Activated T-cell treated with anti-CD3 and anti-CD28 coated beads for 48 hours (primary cell): ENCODE data around the gene SLC40A1.
A peak's percentile ranks its signal among the peaks of the same experiment; 100 is the strongest.

Experiments used
- DNase-seq: peaks from one replicate; pipeline ENCODE4 v3.0.0-alpha.2; 2020; ENCODE audit warnings: low read depth

Gene SLC40A1

DNA sequence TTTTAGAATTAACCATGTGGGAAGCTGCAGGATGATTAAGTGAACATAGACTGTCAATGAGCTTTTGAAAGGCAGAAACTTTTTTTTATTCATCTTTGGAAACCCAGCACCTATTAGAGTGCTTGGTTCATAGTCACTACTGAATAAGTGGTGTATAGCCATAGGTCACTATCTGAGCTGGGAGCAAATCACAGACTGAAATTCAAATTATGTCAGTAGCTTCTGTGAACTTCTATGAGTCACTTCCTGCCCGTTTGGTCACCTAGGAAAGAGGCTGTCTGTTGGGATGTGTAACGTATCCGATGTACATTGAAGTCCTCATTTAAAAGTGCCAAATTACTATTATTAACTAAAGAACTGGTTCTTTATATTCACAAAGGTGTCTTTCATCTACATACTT lies 20.5 kb upstream of the SLC40A1 start:
- no peak for DNase-seq

DNA sequence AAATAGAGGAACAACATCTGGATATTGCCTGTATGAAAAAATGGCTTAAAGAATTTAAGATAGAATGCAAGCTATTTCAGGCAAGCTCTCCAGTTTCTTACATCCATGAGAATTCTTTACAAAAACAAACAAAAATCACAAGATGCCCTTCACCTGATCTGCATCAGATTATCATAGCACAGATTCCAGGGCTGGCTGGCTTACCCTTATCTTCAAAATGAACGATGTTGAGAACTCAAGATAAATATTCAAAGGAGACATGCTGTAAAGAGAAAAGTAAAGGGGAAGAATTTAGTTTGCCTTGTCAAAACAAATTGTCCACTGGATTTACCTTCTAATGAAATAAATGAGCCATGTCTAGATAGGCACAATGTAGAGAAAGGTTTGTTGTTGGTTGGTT lies 18.7 kb upstream of the SLC40A1 start:
- no peak for DNase-seq

DNA sequence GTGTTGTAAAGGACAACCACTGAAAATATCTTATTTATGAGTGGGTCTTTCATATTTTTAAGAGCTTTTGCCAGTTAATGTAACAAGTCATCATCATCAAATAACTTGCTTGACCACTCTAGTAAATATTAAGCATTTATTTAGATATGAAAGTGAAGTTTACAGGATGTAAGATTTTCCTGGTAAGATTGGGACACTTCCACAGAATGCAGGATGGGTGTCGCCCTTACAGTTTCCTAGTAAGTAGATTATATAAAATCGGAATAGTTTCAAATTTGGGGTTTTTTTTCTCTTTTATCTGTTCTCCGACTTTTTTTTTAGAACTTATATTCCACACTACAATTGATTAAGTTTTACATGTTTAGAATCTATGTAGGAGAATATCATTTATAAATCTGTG lies 14.8 kb upstream of the SLC40A1 start:
- DNase-seq, result no peak

DNA sequence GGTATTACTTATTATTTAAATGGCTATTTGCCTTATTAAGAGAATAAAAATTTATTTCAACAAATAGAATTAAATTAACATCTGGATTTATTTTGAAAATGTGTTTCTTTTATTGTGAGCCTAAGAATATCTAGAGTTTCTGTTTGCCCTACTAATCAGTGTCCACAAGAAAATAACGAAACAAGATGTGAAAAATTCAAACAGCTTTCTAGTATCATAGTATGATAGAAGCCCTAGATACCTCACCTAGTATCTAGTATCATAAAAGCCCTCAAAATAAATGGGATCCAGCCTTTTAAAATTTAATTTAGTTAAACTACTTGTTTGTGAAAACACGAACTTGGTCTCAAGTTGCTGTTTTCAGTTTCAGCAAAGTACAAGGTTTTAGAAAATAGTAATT lies 13.7 kb upstream of the SLC40A1 start:
- no peak for DNase-seq

DNA sequence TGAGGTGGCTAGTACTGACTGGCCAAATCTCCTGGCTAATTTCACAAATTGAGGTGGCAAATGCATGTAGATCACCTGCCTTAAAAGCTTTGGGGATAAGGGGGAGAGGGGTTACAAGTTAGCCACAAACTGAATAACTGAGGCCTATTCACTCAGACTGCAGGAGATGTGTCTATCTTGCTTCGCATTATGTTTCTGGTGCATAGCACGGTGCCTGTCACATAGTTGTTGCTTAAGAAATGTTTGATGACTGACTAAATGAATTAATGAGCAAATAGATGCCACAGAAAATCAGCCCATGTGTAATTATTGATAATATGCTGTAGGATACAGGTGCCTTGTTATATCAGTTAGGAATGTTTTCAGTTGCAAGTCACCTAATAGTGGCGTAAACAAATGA lies 12.5 kb upstream of the SLC40A1 start:
- no peak for DNase-seq

DNA sequence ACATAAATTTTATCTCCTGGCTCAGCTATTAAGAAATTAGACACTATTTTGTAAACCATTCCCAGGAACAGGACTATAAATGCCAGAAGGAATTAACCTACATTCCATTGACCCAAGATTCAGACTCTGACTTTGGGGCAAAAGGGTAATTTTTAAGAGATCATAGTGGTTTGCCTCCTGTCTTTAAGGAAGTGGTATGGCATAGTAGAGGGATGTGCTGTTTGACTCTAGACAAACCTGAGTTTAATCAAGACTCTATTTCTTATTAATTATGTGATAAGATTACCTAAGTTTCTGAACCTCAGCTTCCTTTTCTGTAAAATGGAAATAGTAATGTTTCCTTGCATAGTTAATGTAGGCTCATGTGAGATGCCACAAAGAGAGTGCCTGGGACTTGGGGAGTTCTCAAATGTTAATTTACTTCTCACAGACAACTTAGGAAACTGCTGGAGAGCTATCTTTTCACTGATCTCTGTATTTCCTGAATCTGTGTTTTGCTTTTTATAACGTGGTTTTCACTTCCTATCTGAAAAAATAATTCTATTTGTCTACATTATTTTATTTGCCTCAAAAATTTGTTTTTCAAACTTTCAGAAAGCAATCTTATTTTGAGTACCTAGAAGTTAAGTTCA lies 11.9 kb upstream of the SLC40A1 start:
- DNase-seq, result no peak

DNA sequence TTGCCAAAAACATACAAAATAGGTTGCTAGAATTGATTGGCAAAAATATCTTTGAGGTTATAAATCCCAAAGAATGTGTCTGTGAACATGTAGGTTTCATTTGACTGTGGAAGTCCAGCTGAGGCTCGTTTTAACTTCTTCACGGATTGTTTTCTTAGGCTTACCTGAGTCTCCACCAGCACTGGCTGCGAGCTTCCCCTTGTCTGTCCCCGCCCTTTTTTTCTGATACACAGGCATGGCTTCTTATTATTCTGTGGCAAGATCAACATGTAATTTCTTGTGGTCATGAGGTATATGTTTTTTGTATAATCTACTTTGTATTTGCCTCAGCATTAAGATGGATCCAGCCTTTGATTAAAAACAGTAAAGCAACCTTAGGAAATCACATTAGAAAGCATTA lies 7.2 kb upstream of the SLC40A1 start:
- no peak for DNase-seq

DNA sequence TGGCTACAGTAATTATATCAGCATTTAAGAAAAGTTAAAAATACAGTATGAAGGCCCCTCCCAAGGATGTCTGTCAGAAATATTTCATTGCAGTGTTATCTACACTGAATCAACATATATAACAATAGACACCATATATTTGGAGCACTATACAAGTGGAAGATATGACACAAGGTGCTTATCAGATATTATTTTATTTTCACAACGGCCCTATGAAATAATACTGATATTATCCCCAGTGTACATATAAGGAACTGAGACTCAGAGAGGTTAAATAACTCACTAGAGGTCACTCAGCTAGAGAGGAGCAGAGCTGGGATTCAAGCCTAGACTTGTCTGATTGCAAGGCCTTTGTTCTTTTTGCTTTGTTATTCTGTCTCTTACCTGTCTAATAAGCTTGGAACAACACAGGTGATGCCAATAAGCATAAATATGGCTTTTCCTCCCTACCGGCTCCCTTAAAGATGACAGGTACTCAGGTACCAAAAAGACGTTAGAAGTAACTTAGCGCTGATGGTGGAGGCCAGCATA lies 4.7 kb upstream of the SLC40A1 start:
- DNase-seq, result no peak

DNA sequence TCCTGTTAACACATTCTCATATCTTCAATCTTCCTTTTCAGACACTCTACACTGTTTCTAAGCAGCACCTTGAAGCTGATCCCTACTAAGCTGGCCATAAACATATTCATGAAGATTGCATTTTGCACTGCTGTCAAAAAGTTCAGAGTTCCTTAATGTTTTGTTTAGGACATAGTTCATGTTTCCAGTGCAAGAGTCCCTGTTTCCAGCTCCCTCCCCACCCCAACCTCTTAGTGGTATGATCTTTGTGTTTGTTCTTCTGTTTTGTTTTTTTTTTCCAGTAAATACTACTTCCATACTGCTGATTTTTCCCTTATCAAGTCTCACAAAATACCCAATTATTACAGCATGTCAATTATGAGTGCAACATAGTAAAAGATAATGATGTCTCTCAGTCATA lies 4.1 kb upstream of the SLC40A1 start:
- DNase-seq, result no peak

DNA sequence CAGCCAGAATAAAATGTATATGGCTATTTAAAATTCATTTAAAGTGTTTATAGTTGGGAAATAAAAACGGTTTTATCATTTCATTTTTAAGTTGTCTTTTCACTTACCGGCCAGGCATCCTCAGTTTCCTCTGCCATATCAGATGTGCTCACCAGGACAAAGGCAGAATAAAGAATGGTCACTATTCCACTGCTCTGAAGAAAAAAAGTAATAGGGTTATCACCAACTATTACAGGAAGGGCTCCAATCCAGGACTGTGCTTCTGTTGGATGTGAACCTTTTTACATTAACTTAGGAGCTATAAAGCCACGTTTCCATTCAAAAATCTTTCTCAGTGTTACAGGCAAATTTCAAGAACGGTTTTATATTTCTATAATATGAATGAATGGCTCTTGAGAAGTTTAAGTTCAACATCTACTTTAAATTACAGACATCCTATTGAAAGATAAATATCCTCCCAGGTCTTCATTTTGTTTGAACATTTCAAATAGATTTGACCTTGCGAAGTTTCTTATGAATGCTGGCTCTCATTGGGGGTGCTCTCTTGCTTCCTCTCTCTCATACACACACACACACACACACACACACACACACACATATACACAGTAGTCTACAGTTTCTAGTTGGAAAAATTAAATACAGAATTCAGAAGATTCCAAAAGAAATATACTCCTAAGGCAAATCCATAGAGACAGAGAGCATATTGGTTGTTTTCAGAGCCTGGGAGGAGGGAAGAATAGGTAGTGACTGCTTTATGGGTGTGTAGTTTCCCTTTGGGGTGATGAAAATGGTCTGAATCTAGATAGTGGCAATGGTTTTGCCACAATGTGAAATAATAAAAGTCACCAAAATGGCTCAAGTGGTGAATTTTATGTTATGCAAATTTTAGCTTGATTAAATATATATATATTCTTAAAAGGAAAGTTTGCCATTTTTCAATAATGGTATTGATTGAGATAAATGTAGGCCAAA lies 2.9 kb upstream of the SLC40A1 start:
- no peak for DNase-seq

DNA sequence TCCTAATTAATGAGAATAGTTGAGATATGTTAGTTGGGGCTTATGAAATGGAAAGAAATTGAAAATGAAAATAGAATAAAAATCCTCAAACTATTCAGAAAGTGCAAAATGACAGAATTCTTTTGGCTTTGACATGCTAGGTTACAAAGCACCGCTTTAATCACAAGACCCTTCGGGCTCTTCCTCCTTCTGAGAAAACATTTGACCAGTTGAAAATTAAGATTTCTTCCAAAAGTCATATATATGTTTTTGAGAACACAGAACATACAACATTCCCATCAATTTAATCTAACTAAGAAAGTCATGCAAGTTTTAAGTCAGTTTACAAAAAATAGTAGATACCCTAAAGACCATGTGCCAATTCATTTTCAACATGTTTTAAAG lies 2.2 kb upstream of the SLC40A1 start:
- no peak for DNase-seq

DNA sequence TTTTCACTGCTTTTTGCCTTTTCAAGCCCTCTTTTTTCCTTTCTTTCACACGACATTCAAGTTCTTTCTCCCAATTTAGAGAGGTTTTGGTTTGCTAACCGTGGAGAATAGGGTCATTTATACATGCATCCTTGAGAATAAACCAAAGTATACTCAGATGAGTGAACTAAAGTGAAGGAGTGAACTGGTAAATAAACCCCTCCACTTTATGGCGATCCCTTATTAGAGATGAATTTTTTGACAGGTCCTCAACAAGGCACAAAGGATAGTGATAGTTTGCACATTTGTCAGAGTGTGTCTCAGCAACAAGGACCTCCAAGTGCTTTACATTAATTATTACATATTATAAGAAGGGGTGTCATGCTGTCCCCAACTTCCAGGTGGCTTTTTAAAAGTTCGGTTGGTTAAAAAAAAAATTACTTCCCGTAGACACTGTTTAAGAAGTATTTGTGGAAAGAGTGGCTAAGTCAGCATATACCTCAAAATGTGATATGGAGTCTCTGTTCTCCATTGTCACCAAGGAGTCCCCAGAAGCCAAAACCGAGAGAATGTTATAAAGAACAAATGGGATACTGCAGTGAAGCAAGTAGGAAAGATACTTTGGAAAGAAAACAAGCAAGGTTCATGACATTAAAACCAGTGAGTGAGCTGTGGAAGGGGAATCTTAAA lies 1.7 kb upstream of the SLC40A1 start:
- DNase-seq, result no peak

DNA sequence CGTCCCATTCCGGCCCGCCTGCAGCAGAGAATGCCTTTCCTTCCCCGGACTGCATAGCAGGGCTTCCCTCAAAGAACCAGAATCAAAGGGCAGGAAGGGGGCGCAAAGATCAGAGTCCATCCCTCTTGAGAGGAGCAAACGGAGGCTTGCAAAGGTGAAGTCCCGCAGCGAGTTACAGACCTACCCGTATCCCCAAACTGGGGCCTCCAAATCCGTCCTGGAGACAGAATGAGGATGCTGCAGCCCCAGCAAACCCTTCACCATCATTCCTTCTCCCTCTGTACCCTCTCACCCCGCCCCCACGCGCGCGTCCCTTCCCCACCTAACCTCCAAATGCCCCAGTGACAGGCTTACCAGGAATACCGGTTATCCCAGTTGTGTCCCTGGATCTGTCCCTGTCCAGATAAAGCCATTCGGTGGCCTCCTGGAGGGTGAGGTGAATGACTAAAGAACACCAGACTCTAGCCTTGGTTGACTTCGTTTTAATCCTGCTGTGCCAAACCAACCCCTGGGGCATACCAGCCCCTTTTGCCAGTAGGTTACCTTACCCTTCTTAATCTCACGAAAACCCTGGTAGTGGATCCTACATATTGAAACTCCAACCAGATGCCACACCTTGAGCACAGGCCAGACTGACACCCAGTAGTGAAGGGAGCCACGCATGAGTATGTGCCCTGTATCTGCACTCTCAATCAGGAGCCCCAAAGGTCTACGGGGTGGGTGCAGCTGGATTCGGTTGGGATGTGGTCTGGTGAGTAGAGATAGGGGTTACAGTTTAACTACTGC lies 961 bp upstream of the SLC40A1 start:
- DNase-seq, result peak; percentile 1

DNA sequence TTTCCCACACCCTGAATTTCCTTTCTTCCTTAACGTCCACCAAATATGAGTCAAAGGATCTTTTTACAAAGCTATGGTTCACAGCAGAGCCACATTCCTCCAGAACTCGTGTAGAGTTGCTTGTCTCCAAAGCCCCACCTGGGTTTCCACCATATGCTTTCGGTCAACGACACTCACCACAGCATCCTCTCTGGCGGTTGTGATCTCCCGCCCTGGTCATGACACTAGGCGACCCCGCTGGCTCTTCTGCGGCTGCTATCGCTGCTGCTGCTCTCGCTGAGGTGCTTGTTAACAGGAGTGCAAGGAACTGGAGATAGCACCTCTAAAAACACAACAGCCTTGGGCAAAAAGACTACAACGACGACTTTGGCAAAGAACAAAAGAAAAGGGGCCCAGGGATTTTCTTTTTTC lies 340 bp downstream of the SLC40A1 start:
- peak; percentile 8 for DNase-seq

DNA sequence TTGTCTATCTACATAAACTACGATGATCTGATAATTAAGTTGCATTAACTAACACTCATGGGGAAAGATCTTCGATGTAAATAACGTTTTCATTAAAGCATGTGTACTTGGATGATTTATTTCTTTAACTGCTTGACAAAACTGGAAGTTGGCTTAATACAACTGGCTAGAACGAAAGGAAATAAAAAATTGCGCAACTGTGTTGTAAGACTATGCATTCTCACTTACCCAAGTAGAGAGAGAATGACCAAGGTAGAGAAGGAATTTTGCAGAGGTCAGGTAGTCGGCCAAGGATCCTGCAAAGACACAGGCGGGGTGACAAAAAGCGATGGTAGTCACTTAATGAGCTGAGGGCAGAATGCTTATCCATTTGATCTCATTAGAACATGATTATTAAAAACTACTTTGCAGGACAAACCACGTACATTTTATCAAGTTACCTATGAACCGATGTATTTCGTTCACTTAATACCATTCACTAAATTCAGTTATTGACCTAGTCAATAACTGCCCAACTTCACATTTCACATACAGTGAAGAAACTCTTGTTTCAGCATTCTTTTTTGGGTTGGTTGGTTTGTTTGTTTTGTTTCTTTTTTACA lies 900 bp downstream of the SLC40A1 start:
- no peak for DNase-seq

DNA sequence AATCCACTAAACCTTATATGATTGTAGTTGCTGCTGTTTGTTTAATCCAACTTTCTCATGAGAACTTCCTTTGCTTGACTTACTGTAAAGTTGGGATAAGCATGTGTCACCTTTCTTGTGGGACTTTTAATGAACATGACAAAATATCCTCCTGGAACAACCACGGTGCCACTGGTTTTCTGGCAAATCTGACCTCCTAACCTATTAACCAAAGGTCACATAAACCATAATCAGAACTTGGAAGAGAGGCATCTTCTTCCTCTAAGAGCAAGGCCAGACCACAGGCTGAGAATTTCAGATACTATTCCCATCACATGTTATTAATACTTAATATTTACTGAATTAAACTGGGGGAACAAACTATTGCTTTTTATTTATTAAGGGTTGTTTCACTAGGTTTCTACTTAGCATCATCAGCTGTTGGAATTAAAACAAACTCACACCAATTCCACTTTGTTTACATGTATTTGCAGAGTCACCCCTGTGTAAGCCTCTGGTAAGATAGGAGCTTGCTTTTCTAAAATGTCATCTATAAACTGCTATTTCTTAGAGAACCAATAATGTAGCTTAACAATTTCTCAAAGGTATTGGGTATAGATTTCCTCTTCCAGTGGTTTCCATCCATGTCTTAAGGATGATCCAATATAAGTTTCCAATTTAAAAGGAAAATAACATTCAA lies 2.2 kb downstream of the SLC40A1 start:
- no peak for DNase-seq

DNA sequence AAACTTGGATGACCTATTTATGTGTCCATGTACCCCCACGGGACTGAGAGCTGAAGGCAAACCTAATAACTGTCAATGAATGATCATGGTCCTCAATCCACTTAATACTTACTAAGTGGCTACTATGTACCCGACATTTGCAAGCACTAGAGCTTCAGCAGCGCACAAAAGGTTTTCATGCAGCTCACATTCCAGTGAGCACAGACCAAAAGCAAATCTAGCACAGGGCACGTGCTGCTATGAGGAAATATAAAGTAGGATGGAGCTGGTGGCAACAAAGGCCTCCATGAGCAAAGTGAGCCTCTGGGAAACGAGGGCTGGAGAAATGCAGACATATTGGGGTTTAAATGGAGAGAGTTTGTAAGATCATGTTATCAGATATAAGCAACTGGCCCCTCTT lies 3.5 kb downstream of the SLC40A1 start:
- DNase-seq, result no peak

DNA sequence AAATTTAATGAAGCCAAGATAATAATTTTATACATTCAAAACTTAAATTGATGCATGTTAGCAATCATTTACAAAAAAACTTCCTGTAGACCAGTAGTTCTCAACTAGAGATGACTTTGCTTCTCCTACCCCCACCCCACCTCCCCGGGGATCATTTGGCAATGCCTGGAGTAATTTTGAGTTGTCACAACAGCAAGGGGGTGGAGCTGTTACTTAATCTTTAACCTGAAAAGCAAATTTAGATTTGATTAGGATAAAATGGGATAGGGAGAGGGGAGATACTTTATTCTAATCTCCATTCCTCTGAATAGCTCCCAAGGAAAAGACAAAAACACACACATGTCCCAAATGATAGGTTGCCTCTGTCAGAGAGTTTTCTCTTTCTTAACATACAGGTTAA lies 4.2 kb downstream of the SLC40A1 start:
- no peak for DNase-seq

DNA sequence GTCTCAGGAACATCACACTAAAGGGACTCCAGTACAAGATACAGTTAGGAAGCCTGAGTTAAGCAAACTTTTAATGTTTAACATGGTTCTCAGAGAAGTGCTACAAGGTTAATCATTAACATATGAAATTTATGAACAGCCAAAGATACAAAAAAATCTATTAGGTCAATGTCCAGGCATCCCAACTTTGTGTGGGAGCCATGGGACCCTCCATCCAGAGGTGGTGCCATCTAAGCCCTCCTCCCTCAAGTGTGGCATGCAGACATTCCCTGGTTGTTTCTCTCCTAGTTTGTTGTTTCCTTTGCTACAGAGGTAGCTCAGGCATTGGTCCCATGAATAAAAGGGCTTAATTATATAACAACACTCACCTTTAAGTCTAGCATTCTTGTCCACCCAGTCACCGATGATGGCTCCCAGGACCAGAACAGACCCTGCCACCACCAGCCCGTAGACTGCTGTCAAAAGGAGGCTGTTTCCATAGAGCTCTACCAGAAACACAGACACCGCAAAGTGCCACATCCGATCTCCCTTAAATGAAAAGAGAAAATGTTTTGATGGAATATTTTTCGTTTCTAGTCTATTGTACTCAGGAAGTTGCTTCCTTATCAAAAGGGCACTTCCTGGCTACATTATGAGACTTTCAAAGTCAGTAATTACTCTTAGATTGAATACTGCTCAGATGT lies 5.7 kb downstream of the SLC40A1 start:
- no peak for DNase-seq

DNA sequence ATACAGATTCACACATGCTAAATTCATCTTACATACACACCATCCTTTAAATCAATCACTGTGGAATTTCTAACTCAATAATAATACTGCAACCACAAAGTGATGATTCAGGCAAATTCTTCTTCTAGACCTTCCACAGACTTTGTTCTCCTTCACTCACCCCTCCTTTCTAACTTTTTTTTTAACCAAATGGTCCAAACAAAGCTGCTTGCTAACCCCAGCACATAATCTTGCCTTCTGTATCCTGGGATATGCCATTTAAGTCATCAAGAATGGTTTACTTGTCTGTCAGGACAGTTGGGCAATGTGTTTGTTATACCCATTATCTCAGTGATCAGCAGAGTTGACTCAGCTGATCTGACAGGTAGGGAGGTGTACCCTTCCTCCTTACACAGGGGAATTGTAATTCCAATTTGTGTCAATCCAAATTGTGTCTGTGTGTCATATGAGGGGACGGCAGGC lies 10.0 kb downstream of the SLC40A1 start:
- no peak for DNase-seq
